Loucy (cell line): ENCODE measurements around the gene SIK2.

Experiments
- H2AFZ ChIP-seq: fragments of 200-600 bp; sonication (generic); 2 replicates; pipeline ENCODE4 v1.6.0; 2016; ENCODE audit warnings: antibody characterized with exemption, mild to moderate bottlenecking, low read length, moderate library complexity
- H3F3A ChIP-seq: fragments of 200-600 bp; 2 replicates; pipeline ENCODE4 v1.6.0; 2016; ENCODE audit warnings: antibody characterized with exemption, low read depth, mild to moderate bottlenecking
- H3K27me3 ChIP-seq: fragments of 200-600 bp; sonication (generic); 2 replicates; pipeline ENCODE4 v1.6.1; 2014; ENCODE audit warnings: low read length, mild to moderate bottlenecking; ENCODE audit not compliant: insufficient read depth, poor library complexity, severe bottlenecking
- H3K36me3 ChIP-seq: fragments of 200-600 bp; sonication (generic); 2 replicates; pipeline ENCODE4 v1.6.1; 2016; ENCODE audit warnings: low read length; ENCODE audit not compliant: insufficient read depth
- H3K4me1 ChIP-seq: fragments of 200-600 bp; sonication (generic); 2 replicates; pipeline ENCODE4 v1.5.1; 2014; ENCODE audit warnings: low read length, mild to moderate bottlenecking; ENCODE audit not compliant: insufficient read depth, poor library complexity, severe bottlenecking
- H3K4me2 ChIP-seq: fragments of 200-600 bp; sonication (generic); 2 replicates; pipeline ENCODE4 v1.6.0; 2014; ENCODE audit warnings: antibody characterized with exemption, low read length, low read depth, mild to moderate bottlenecking; ENCODE audit not compliant: poor library complexity, severe bottlenecking
- H3K4me3 ChIP-seq: fragments of 200-600 bp; sonication (generic); 2 replicates; pipeline ENCODE4 v1.5.1; 2014; ENCODE audit warnings: low read length, mild to moderate bottlenecking, mixed read lengths; ENCODE audit not compliant: poor library complexity, severe bottlenecking
- H3K79me2 ChIP-seq: fragments of 200-600 bp; sonication (generic); 2 replicates; pipeline ENCODE4 v1.6.1; 2014; ENCODE audit warnings: low read length; ENCODE audit not compliant: insufficient read depth
- H3K9ac ChIP-seq: fragments of 200-600 bp; sonication (generic); 2 replicates; pipeline ENCODE4 v1.6.0; 2014; ENCODE audit warnings: mild to moderate bottlenecking, low read depth, low read length, moderate library complexity; ENCODE audit not compliant: poor library complexity, severe bottlenecking
- H3K9me2 ChIP-seq: fragments of 200-600 bp; sonication (generic); replicated peaks from 2 replicates; pipeline ENCODE4 v1.6.1; 2016; ENCODE audit warnings: low read depth, low read length, mixed read lengths
- H3K9me3 ChIP-seq: fragments of 200-600 bp; sonication (generic); 2 replicates; pipeline ENCODE4 v1.6.1; 2014; ENCODE audit warnings: mild to moderate bottlenecking, antibody characterized with exemption, low read length, low read depth; ENCODE audit not compliant: insufficient read depth
- H4K20me1 ChIP-seq: fragments of 200-600 bp; sonication (generic); 2 replicates; pipeline ENCODE4 v1.6.0; 2014; ENCODE audit warnings: antibody characterized with exemption, low read length, mild to moderate bottlenecking; ENCODE audit not compliant: insufficient read depth, poor library complexity, severe bottlenecking
- CTCF ChIP-seq: fragments of 200-600 bp; sonication (generic); conservative IDR thresholded peaks from 2 replicates; pipeline ENCODE4 v1.5.1; 2014; ENCODE audit warnings: mild to moderate bottlenecking, antibody characterized with exemption, low read length
- EZH2phosphoT487 ChIP-seq: fragments of 200-600 bp; IDR thresholded peaks from 2 replicates; pipeline ENCODE4 v1.6.1; 2018; ENCODE audit warnings: antibody characterized with exemption, mild to moderate bottlenecking, moderate library complexity, borderline replicate concordance

SIK2 gene

GRCh38 chr11:111698852-111699559 lies 96.8 kb downstream of the SIK2 start:
- Histone ChIP-seq H3K36me3 (peaks cover 30% of the 10 kb centered on the region; the same call in 1 of the 2 replicates), H3K9me2 (no peaks in the 10 kb centered on the region), H3K4me1 (peaks cover 10% of the 10 kb centered on the region), H3K4me2 (no peak overlapping the region), H3K9me3 (no peaks in the 10 kb centered on the region), H3K79me2 (no peaks in the 10 kb centered on the region), H4K20me1 (no peaks in the 10 kb centered on the region), H3K4me3 (no peak overlapping the region), H3K9ac (no peak overlapping the region), H2AFZ (no peak overlapping the region), H3F3A (no peaks in the 10 kb centered on the region), H3K27me3 (no peaks in the 10 kb centered on the region)
- TF ChIP-seq CTCF (no peak), EZH2phosphoT487 (no peak)

- H2AFZ ChIP-seq = no peak overlapping the region
- H3K9me2 ChIP-seq = no peaks in the 10 kb centered on the region
- no peaks in the 10 kb centered on the region for H3F3A ChIP-seq
- H3K9me3 ChIP-seq = no peaks in the 10 kb centered on the region
- no peaks in the 10 kb centered on the region for H4K20me1 ChIP-seq
- H3K79me2 ChIP-seq = no peaks in the 10 kb centered on the region
- no peak overlapping the region for H3K4me2 ChIP-seq
- no peak for TF ChIP-seq EZH2phosphoT487
- no peak for TF ChIP-seq CTCF
- no peaks in the 10 kb centered on the region for H3K27me3 ChIP-seq
- H3K4me1 ChIP-seq = peaks cover 10% of the 10 kb centered on the region
- peaks cover 36% of the 10 kb centered on the region; the same call in 1 of the 2 replicates for H3K36me3 ChIP-seq
- no peak overlapping the region for H3K4me3 ChIP-seq
- H3K9ac ChIP-seq = no peak overlapping the region
Measured at GRCh38 chr11:111699579-111700156, 97.4 kb downstream of the SIK2 start.

- Histone ChIP-seq H3K9ac (no peak overlapping the region), H3K4me1 (peaks cover 10% of the 10 kb centered on the region), H2AFZ (no peak overlapping the region), H3K79me2 (no peaks in the 10 kb centered on the region), H3K9me3 (no peaks in the 10 kb centered on the region), H3K9me2 (no peaks in the 10 kb centered on the region), H3K4me2 (no peak overlapping the region), H3K4me3 (no peak overlapping the region), H3K27me3 (no peaks in the 10 kb centered on the region), H4K20me1 (no peaks in the 10 kb centered on the region), H3K36me3 (peaks cover 36% of the 10 kb centered on the region; the same call in 1 of the 2 replicates), H3F3A (no peaks in the 10 kb centered on the region)
- TF ChIP-seq CTCF = no peak
- no peak for TF ChIP-seq EZH2phosphoT487
Measured at GRCh38 chr11:111700162-111700561, 97.9 kb downstream of the SIK2 start.
